GM18526 (cell line): Measurements from ENCODE around the gene STIMATE.

Source experiments
- POLR2A ChIP-seq: IDR thresholded peaks from 3 replicates; pipeline ENCODE4 v1.6.1; 2011; ENCODE audit not compliant: insufficient read length; ENCODE audit errors: extremely low read depth

Gene STIMATE

GRCh38 chr3:52788890-52789745, 108.2 kb downstream of the STIMATE start:
- no peak for TF ChIP-seq POLR2A

- TF ChIP-seq POLR2A = no peak
These were observed 109.4 kb downstream of the STIMATE start for GRCh38 chr3:52787672-52788625.

GRCh38 chr3:52787246-52787645, 110.1 kb downstream of the STIMATE start:
- no peak for TF ChIP-seq POLR2A
